GM12892 (cell line): ENCODE data around the gene PACC1.

Experiments
- POLR2A ChIP-seq: IDR thresholded peaks from 2 replicates; pipeline ENCODE4 v1.6.1; 2011; ENCODE audit warnings: low read depth, low read length, control low read depth
- POLR2AphosphoS5 ChIP-seq: IDR thresholded peaks from 2 replicates; pipeline ENCODE4 v1.6.1; 2011; ENCODE audit warnings: low read depth, low read length, control low read depth

- TF ChIP-seq POLR2A (no peak), POLR2AphosphoS5 (no peak)
These were observed 54.7 kb downstream of the PACC1 start for GRCh38 chr1:212359794-212360479.
